OCI-LY7 (cell line): Measurements from ENCODE around the gene GPSM1. TPM values are rescaled to one million over a fixed set of nuclear protein-coding genes. Genes with fewer than 3 reads are reported as not detected.

Experiments
- BruUV-seq: library from RNA; stranded (reverse); fragments of 400-500 nt; replicated peaks from 2 replicates; lab custom pipeline; 2021; lab: Mats Ljungman, UMichigan
- CTCF ChIA-PET: fragments of 300-600 bp; sonication (Branson Sonifier 250); formaldehyde crosslinking; loops from one replicate; lab custom pipeline; 2022; ENCODE audit warnings: antibody characterized with exemption; ENCODE audit not compliant: unreplicated experiment; lab: Charles Lee
- POLR2A ChIA-PET: fragments of 300-600 bp; sonication (Branson Sonifier 250); formaldehyde crosslinking; loops from one replicate; lab custom pipeline; 2022; ENCODE audit warnings: antibody characterized with exemption; lab: Charles Lee
- DNase-seq: peaks from one replicate; pipeline ENCODE4 v3.0.0-alpha.2; 2015; ENCODE audit warnings: low spot score
- H2AFZ ChIP-seq: fragments of 200-600 bp; sonication (generic), shearing (Covaris generic); 2 replicates; pipeline ENCODE4 v1.6.1; 2014; ENCODE audit warnings: mild to moderate bottlenecking, antibody characterized with exemption, low read length, moderate library complexity
- H3K27ac ChIP-seq: fragments of 200-600 bp; sonication (generic); 2 replicates; pipeline ENCODE4 v1.5.1; 2014; ENCODE audit warnings: mixed run types, low read depth, mild to moderate bottlenecking, moderate library complexity, low read length, inconsistent platforms; ENCODE audit not compliant: poor library complexity, severe bottlenecking
- H3K36me3 ChIP-seq: fragments of 200-600 bp; sonication (generic); 2 replicates; pipeline ENCODE4 v1.6.1; 2014; ENCODE audit warnings: mild to moderate bottlenecking, antibody characterized with exemption, low read length, moderate library complexity, mixed read lengths; ENCODE audit not compliant: insufficient read depth
- H3K4me1 ChIP-seq: fragments of 200-600 bp; sonication (generic); 2 replicates; pipeline ENCODE4 v1.5.1; 2014; ENCODE audit warnings: mild to moderate bottlenecking, low read length; ENCODE audit not compliant: insufficient read depth, poor library complexity, severe bottlenecking
- H3K4me2 ChIP-seq: fragments of 200-600 bp; sonication (generic); 2 replicates; pipeline ENCODE4 v1.6.1; 2014; ENCODE audit warnings: mild to moderate bottlenecking, low read length
- H3K4me3 ChIP-seq: fragments of 200-600 bp; sonication (generic); 2 replicates; pipeline ENCODE4 v1.5.1; 2014; ENCODE audit warnings: mild to moderate bottlenecking, low read depth, low read length; ENCODE audit not compliant: poor library complexity, severe bottlenecking
- H3K79me2 ChIP-seq: fragments of 200-600 bp; sonication (generic); 2 replicates; pipeline ENCODE4 v1.6.1; 2016; ENCODE audit warnings: low read depth, mild to moderate bottlenecking, low read length, moderate library complexity, mixed read lengths; ENCODE audit not compliant: insufficient read depth
- H3K9me2 ChIP-seq: fragments of 200-600 bp; sonication (generic); 2 replicates; pipeline ENCODE4 v1.6.1; 2016; ENCODE audit warnings: mild to moderate bottlenecking, low read length, mixed read lengths; ENCODE audit not compliant: insufficient read depth
- H3K9me3 ChIP-seq: fragments of 200-600 bp; sonication (generic); 2 replicates; pipeline ENCODE4 v1.6.1; 2014; ENCODE audit warnings: mild to moderate bottlenecking, mixed run types, low read length, mixed read lengths
- H4K20me1 ChIP-seq: fragments of 200-600 bp; sonication (generic); 2 replicates; pipeline ENCODE4 v1.6.1; 2014; ENCODE audit warnings: mild to moderate bottlenecking, antibody characterized with exemption, low read length, moderate library complexity, mixed read lengths; ENCODE audit not compliant: insufficient read depth
- CTCF ChIP-seq: fragments of 200-600 bp; sonication (generic); conservative IDR thresholded peaks from 2 replicates; pipeline ENCODE4 v1.5.1; 2014; ENCODE audit warnings: mild to moderate bottlenecking, antibody characterized with exemption, low read length, moderate library complexity, mixed read lengths
- EZH2phosphoT487 ChIP-seq: fragments of 200-600 bp; sonication (generic); IDR thresholded peaks from 2 replicates; pipeline ENCODE4 v1.6.1; 2018; ENCODE audit warnings: low read depth, borderline replicate concordance, mild to moderate bottlenecking, mixed run types, antibody characterized with exemption, low read length, moderate library complexity, mixed read lengths
- intact Hi-C: fragments of 100-400 bp; cut with micrococcal nuclease; formaldehyde crosslinking; loops from one replicate; pipeline ENCODE4 v1.10.0; 2022; ENCODE audit not compliant: unreplicated experiment
- total RNA-seq, 2 experiments: library from RNA; depleted of rRNA in 1 of 2; stranded (reverse); fragments of >200 nt in 1 of 2; shearing (Covaris generic) in 1 of 2; gene quantifications; 2 replicates each; pipeline ENCODE4 v1.2.3, GENCODE V29; 2014 to 2022

The GPSM1 gene
- total RNA-seq, 2 experiments from 2014 or later: not detected

GRCh38 chr9:136329211-136329627 lies 1.9 kb downstream of the GPSM1 start:
- ChIA-PET CTCF (no interaction called here), POLR2A (no interaction called here)
- no peak for DNase-seq
- BruUV-seq: no TSS peak
- H2AFZ ChIP-seq: no peak overlapping the region
- H3K79me2 ChIP-seq: no peaks in the 10 kb centered on the region
- no peaks in the 10 kb centered on the region for H3K36me3 ChIP-seq
- H4K20me1 ChIP-seq: no peaks in the 10 kb centered on the region
- H3K9me3 ChIP-seq: no peaks in the 10 kb centered on the region
- no peak for TF ChIP-seq CTCF
- TF ChIP-seq EZH2phosphoT487: no peak
- H3K4me3 ChIP-seq: no peak overlapping the region
- no peak overlapping the region for H3K27ac ChIP-seq
- intact Hi-C loops: no loop called here
- no peak overlapping the region for H3K4me2 ChIP-seq
- no peaks in the 10 kb centered on the region for H3K4me1 ChIP-seq
- no peaks in the 10 kb centered on the region for H3K9me2 ChIP-seq

- DNase-seq: no peak
- TF ChIP-seq CTCF: no peak
- TF ChIP-seq EZH2phosphoT487: no peak
- H3K27ac ChIP-seq: no peak overlapping the region
- no peaks in the 10 kb centered on the region for H3K4me1 ChIP-seq
- POLR2A ChIA-PET: no interaction called here
- no peak overlapping the region for H3K4me3 ChIP-seq
- H3K9me3 ChIP-seq: no peaks in the 10 kb centered on the region
- H2AFZ ChIP-seq: no peak overlapping the region
- intact Hi-C loops: no loop called here
- CTCF ChIA-PET: no interaction called here
- H3K9me2 ChIP-seq: no peaks in the 10 kb centered on the region
- H3K36me3 ChIP-seq: no peaks in the 10 kb centered on the region
- H4K20me1 ChIP-seq: no peaks in the 10 kb centered on the region
- H3K79me2 ChIP-seq: no peaks in the 10 kb centered on the region
- H3K4me2 ChIP-seq: no peak overlapping the region
- no TSS peak for BruUV-seq
These were observed 2.5 kb downstream of the GPSM1 start for GRCh38 chr9:136329636-136330405.

GRCh38 chr9:136330406-136330990 lies 3.2 kb downstream of the GPSM1 start:
- Histone ChIP-seq H3K4me3 (no peak overlapping the region), H3K4me2 (no peak overlapping the region), H3K9me3 (no peaks in the 10 kb centered on the region), H4K20me1 (no peaks in the 10 kb centered on the region), H3K4me1 (no peaks in the 10 kb centered on the region), H3K9me2 (no peaks in the 10 kb centered on the region), H2AFZ (no peak overlapping the region), H3K27ac (no peak overlapping the region), H3K36me3 (no peaks in the 10 kb centered on the region), H3K79me2 (no peaks in the 10 kb centered on the region)
- BruUV-seq: no TSS peak
- intact Hi-C loops: no loop called here
- POLR2A ChIA-PET: no interaction called here
- CTCF ChIA-PET: no interaction called here
- no peak for TF ChIP-seq CTCF
- no peak for TF ChIP-seq EZH2phosphoT487
- DNase-seq: no peak
